ENCODE measurements around the gene NOX4.

NOX4 gene
- total RNA-seq = 0 to 0.18 (median 0) reads per million in 4 experiments

DNA sequence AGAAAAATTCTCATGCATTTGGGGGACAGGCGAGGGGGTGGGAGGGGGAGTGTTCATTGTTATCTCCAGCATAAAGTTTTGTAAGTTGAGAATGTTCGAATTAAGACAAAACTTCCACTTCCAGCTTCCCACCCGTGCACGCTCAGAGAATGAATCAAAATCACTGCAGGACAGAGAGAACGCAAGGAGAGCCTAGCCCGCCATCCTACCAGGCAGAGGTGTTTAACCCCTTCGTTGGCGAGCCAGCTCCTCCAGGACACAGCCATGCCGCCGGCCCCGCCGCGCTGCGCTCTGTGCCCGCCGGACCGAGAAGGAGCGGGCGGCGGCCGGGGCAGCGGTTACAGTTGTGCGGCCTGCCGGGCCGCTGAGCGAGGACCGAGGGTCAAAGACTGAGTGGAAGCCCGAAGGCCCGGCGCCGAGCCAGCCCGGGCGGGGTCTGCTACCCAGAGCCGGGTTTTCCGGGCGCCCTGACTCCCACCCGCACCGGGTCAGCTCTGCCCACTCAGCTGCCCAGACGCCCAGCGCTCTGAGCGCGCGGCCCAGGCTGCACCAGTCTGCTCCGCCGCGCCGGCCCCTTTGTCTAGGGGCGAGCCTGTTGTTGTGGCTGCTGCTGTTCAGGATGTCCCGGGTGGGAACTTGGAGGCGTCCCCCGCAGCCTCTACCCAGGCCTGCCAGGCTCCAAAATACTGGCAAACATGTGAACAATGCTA is at the start of gene NOX4:
TSS of gene NOX4 (minus strand) at position 395 of the 710 bp plus-strand sequence. CDS start at position 266, 129 bp downstream.
- no peak for DNase-seq

DNA sequence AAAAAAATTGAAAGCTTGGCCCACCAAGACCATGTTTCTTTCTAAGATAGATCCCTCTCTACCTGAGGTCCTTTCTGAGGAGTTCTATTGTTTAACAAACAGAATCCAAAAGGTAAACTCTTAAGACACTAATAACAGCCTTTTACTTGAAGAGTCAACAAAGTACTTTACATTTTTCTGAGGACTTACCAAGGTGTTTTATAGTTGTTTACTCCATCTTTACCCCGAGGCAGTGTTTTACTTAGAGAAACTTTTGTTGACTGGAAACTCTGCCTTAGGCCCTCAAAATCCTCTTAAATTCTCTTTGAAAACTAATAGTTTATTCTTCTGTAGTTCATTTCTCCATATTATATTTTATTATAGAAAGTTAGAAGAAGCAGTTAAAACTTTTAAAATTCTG is 49.7 kb upstream of the NOX4 start:
- no peak for DNase-seq

DNA sequence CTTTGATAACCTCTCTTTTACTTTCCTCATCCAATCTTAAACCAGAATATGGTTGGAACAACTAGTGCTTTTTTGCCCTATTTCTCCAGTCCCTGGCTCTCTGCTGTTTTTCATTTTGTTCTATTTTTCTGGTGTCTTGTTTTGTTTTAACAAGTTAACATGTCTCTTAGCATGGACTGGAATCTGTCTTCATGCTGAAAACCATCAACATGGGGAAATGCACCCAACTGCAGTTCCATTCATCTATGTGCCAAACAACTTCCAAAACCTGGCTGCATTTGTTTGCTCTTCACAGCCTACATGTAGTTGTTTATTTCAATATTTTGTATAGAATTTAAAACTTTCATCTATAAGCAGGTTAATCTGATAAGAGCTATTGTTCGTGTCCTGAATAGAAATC is 46.8 kb upstream of the NOX4 start:
- no peak for DNase-seq

DNA sequence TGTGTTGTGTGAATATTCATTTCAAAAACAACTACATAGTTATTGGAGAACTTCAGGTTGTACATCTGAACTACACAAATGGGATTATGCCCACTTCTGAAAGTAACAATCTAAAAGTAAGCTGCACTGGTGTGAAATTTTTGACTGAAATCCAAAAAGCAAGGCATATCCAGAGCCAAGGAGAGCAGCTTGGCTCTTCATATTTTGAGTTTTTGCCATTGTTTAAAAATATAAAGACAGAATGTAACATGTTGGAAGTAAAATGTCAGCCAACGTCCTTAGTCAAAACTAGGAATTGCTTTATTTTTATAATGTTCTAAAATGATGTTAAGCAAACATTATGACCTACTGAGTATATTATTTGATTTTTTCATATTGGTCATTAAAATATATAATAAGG is 45.8 kb upstream of the NOX4 start:
- no peak for DNase-seq

DNA sequence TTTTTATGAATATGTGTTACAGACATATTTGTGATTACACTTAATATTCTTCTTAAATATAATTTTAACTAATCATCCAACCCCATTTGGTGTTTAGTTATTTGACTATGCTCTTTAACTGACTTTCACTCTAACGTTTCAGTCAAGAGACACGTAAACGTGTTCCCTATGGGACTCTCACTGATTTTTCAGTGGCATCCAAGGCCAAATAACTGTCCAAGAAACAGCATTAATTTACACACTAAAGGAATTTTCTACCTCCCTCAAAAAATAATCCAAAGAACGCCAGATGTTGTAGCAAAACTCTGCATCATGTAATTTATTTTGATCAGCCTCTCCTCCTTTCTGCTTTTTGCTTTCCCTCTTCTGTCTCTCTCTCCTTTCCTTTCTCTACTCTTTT is 44.0 kb upstream of the NOX4 start:
- no peak for DNase-seq

DNA sequence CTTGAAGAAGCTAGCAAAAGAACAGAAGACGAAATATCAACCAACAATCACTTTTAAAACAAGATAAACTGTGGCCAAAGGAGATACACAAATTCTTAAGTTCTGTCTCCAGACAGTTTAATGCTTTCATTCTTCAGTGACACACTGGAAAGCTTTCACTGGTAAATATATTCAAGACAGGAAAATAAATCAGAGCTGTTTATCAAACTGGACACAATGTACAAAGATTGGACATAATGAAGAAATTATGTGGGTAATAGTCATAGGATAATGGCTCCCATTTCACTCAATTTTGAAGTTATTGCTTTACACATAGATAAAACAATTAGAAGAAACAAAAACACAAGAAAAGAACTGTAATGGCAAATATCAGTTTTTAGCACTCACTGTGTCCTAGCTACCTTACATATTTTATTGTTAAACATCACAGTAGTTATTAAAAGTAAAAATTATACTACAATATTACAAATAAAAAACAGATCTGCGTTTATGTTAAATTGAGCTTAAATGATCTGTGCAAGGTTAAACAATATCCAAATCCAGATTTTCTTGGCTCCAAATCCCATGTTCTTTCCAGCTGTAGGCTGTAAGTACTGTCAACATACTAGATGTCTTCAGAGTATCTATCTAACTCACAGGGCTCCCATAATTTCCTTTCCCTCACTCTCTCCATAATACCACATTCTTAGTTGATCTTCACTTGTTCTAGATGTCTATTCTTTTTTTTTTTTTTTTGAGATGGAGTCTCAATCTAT is 38.6 kb upstream of the NOX4 start:
- DNase-seq = no peak

DNA sequence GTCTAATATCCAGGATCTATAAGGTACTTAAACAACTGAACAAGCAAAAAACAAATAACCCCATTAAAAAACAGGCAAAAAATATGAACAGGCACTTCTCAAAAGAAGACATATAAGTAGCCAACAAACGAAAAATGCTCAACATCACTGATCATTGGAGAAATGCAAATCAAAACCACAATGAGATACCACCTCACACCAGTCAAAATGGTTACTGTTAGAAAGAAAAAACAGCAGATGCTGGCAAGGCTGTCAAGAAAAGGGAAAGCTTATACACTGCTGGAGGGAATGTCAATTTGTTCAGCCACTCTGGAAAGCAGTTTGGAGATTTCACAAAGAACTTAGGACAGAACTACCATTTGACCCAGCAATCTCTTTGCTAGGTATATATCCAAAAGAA is 30.6 kb upstream of the NOX4 start:
- no peak for DNase-seq

DNA sequence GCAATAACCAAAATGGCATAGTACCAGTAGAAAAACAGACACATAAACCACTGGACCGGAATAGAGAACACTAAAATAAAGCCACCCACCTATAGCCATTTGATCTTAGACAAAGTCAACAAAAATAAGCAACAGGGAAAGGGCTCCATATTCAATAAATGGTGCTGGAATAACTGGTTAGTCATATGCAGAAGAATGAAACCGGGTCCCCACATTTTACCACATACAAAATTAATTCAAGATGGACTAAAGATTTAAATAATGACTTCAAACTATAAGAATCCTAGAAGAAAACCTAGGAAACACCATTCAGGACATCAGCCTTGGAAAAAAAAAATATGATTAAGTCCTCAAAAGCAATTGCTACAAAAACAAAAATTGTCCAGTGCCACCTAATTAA is 30.1 kb upstream of the NOX4 start:
- DNase-seq = no peak

DNA sequence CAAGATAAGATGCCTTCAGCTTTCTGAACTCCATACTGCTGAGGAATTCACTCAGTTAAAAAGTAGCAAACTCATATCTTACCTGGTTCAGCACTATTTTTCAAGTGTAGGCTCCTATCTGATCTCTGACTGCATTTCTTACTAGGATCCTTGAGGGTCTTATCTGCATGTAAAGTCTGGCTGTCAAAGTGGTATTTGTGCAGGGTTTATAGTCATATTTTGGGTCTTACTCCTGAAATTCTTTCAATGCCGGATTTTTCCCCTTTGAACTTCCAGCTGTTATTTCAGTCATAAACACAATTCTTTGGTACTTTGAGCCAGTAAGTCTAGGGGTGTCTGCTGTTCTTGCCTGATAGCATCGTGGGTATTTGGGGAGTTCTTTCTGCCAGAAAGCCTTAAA is 25.3 kb upstream of the NOX4 start:
- DNase-seq = no peak

DNA sequence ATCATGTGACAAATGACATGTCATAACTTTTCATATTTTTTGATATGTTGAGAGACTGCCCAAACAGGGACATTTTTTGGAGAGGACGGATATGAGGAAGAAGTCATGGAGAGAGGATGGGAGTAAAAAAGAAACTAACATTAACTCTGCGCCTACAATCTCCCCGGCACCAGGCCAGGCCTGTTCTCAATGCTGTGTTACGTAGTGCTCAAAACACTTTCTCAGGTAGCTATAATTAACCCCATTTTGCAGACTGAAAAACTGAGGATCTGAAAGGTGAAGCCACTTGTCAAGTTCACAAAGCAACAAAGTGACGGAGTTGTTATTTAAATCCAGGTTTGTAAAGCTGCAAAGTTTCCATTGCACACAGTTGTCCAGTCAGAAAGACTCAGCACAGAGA is 17.4 kb upstream of the NOX4 start:
- DNase-seq = no peak

DNA sequence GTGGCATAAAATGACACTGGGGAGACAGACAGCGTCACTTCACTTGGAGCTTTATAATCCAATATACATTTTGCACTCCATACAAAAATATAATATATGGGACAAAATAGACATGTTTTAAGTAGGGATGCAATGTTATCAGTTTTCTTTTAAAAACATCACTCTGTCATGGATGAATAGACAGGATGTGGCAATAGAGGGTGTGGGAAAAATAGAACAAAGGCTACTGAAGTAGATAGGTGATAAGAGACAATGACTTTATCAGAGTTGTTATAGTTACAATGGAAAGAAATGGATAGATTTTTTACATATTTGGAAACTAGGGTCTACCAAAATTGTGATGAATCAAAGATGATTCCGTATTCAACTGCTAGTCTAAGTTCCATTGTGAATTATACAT is 13.1 kb upstream of the NOX4 start:
- DNase-seq = no peak

DNA sequence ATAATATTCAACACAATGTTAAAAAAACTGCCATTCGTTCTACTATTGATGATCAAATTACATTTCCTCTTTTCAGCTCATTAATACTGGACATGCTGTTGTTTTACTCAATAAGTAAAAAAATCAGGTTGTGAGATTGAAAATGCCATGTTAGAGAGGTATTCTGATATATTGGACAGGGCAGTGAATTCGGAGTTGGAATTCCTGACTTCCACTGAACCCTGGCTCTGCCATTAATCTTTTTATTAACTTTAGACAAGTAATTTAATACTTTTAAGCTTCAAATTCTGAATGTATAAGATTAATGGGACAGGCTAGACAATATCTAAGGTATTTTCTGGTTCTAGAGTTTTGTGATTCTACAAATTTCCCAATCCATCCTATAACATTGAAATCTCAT is 12.2 kb upstream of the NOX4 start:
- DNase-seq = no peak

DNA sequence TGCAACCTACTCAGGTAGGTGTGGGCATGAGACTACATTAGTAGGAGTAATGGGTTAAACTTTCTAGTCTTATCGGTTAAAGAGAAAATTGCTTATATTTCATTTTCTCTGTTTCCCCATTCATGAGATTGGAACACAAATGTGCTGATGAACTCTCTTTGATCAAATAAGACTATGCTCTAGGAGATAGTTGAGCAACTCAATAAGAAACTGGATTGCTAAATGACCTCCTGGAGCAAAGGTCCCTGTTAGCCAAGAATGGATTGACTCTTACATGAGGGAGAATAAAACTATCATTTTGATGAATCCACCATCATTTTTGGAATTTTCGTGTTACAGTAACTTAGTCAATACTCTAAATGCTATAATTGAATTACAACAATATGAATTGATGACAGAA is 11.1 kb upstream of the NOX4 start:
- no peak for DNase-seq

DNA sequence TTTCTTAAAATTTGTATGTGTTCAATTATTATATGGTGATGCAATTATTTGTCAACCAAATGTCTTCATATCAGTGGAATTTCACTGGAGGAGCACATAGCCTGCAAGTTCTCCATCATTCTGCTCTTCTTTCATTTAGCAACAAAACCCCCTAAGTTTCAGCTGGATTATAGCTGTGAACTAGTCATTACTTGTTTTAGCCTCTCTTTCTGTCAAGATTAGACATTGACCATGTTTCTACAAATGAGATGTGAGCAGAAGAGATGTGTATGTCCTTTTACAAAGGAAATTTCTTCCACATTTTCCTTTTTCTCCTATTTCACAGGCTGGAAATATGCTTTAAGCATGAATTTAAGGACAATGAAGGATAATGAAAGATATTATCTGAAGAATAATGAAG is 9.2 kb upstream of the NOX4 start:
- DNase-seq = no peak

DNA sequence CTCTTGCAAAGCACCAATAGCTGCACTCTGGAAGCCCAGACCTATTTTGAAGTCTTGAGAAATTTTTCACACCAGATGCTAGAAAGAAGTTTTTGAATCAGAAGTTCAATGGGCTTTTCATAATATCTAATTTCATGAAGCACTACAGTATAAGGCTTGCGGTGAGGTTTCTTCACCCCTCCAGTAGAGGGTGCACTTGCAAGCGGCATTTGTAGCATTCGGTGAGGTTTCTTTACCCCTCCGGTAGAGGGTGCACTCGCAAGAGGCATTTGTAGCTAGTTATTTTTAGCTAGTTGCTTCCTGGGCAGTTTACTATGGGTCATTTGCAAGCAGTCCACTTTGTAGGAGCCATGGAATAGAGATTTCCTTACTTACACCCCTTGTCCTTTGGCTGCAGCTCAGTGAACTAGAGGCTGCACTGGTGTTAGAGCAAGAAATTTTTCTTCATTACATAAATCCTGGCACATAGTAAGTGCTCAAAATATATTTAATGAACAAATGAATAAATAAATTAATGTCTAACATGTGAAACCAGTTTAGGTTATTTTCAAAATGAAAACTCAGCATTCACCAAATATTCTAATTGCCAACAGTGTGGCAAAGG is 7.8 kb upstream of the NOX4 start:
- DNase-seq = no peak

DNA sequence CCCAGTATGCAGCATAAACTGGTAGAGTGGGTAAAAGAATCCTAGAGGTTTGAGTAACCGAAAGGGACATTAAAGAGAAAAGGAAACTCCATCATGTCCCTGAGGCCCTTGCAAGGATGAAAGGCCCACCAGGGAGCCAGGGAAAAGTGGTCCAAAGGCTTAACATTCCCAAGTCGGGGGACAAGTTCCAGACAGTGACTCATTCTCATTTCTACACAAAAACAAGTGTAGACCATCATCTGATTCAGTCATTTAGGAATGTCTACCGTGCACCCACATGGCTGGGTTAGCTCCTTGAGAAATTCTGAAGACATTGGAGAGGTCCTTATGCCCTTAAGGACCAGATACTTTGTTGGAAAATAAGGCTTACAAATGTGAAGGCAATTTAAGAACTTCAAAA is 4.8 kb upstream of the NOX4 start:
- no peak for DNase-seq

DNA sequence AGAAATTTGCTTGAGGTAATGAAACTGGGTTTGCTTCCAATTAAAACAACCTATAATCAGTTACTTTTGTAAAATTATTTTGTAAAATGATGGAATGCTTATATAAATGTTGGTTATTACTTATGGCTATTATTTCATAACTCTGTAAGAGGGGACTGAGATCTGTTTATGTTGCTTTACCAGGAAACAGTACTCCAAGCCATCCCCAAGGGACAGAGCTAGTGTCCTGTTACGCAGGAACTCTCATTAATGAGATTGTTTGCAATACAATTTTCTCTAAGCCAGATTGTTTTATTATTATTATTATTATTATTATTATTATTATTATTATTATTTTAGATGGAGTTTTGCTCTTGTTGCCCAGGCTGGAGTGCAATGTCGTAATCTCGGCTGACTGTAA is 2.3 kb upstream of the NOX4 start:
- DNase-seq = no peak

DNA sequence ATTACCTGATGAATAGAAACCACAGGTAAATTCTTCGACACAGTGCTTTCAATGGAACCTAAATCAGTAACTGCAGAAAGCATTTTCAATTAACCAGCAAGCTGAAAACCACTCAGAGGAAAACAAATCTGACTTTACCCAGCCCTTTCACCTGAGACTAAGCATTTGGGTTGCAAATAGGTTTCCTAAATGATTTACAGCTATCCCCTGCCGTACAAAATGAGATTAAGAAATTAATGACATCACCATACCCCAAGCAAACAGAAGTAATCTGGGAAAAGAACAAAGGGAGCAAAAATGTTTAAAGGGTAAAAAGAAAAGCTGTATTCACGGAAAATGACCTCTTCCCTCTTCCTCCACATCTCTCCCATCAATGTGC is 584 bp downstream of the NOX4 start:
- DNase-seq = no peak

DNA sequence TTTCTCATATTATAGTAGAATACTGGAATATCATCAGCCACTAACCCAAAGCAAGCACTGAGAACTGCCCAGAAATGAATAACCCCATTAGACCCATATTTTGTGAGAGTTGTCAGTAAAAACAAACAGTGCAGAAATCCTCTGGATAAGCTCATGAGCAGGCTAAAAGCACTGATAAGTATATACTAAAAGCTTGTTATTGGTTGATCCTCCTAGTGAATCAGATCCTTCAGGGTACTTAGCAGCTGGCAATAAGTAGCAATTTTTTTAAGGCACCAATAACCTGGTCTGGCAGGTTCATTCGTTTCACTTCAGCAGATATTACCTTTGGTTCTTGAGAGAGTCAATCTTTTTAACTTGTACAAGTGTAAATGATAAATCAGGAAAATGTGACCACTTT is 1.2 kb downstream of the NOX4 start:
- DNase-seq = no peak

DNA sequence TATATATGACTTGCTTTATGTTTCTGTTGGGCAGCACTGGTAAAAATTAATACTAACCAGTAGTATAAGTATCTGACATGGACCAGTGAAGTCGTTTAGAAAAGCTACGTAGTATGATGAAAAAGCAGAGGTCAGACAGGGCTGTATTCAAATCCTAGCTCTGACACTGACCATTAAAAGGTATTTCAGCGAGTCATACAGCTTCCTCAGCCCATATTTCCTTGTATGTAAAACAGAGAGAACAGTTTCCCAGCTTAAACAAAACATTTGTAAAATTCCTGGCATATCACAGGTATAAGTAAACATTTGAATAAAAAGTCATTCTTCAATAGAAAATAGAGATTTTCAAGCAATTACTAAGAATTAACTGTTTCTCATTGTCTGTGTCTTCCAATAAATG is 4.2 kb downstream of the NOX4 start:
- DNase-seq = no peak

DNA sequence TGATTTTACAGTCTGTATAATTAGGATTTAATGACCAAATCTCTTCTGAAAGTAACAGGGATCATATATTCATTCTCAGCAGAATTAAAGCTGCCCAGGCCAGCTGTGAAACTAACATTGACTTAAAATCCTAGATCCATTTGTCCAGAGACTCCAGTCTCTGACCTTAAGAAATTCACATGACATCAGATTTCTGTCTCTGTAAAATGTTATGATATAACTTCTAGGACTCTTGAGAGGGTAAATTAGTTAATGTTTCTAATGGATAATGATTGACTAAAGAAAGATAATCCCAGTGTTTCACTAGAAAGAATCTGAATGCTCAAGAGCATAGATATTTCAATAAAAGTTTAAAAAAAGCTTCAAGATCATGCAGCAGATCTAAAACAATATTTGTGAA is 6.3 kb downstream of the NOX4 start:
- DNase-seq = no peak

DNA sequence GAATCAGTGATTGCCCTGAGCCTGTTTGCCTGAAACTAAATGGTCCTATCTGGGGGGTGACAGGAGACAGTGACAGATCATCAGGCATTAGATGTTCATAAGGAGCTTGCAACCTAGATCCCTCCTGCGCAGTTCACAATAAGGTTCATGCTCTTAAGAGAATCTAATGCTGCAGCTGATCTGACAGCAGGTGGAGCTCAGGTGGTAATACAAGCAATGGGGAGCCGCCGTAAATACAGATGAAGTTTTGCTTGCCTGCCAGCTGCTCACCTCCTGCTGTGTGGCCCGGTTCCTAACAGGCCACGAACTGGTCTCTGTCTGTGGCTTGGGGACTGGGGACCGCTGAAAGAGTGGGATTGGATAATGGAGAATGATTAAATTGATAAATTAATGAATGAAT is 14.0 kb downstream of the NOX4 start:
- no peak for DNase-seq

DNA sequence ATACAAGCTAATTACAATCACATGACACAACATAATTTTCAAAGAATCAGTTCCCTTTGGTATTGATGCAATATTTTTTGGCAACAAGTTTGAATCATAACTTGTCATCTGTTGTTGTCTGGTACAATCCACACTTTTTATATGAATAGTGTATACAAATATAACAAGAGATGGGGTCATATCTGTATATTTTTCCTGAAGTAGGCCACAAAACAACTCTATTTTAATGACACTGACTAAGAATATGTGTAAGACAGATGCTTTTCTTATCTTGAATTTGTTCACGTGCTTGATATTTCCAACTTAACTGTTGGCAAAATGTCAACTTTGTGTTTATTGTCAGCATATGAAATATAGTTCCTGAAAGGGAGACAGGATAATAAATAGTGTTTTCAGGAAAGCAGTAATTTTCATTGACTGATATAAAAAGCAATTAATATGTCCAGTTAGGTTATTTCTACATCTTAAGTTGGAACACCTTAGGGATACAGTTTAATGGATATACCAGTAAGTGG is 27.9 kb downstream of the NOX4 start:
- DNase-seq = no peak

DNA sequence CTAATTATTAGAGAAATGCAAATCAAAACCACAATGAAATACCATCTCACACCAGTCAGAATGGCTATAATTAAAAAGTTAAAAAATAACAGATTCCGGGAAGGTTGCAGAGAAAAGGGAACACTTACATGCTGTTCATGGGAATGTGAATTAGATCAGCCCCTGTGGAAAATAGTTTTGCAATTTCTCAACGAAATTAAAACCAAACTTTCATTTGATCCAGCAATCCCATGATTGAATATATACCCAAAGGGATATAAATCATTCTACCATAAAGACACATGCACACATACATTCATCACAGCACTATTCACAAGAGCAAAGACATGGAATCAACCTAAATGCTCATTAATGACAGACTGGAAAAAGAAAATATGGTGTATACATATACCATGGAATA is 32.5 kb downstream of the NOX4 start:
- DNase-seq = no peak

All from effector CD8-positive, alpha-beta T cell (primary cell).